C4-2B (cell line): Measurements from ENCODE around the gene PAN2.

Experiments
- CTCF ChIP-seq: fragments of 450-650 bp; conservative IDR thresholded peaks from 2 replicates; pipeline ENCODE4 v1.5.1; 2017; ENCODE audit warnings: mild to moderate bottlenecking
- ZFX ChIP-seq: fragments of 450-650 bp; IDR thresholded peaks from 2 replicates; pipeline ENCODE4 v1.6.1; 2017

GRCh38 chr12:56362130-56363059, 28.6 kb upstream of the PAN2 start, which contains the start of gene APOF:
- TF ChIP-seq CTCF, result no peak
- no peak for TF ChIP-seq ZFX
